ENCODE data around the gene GNG13. TPM values are rescaled to one million over a fixed set of nuclear protein-coding genes. Genes with fewer than 3 reads are reported as not detected.

GNG13 gene
- total RNA-seq, 1 donor = not detected

DNA sequence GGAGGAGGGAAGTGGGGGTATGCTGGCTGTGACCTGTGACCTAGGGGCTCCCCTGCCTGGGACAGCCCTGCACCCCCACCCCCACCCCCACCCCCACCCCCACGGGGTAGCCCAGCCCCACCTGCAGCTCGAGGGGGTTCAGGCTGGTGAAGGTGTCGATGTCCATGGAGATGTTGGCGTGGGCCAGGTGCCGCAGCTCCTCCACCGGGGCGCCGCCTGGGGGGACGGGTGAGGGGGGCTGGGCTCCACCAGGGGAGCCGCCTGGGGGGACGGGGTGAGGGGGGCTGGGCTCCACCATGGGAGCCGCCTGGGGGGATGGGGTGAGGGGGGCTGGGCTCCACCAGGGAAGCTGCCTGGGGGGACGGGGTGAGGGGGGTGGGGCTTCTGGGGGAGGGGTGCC, 30.1 kb downstream of the GNG13 start:
- Histone ChIP-seq H3K27me3 (ENCODE audit: insufficient read depth, low read length) (no peaks in the 10 kb centered on the region), H3K4me1 (ENCODE audit: insufficient read depth, low read length) (no peaks in the 10 kb centered on the region), H3K9me3 (ENCODE audit: low read depth, low read length) (no peaks in the 10 kb centered on the region), H3K4me3 (ENCODE audit: low read length) (no peak overlapping the region)

DNA sequence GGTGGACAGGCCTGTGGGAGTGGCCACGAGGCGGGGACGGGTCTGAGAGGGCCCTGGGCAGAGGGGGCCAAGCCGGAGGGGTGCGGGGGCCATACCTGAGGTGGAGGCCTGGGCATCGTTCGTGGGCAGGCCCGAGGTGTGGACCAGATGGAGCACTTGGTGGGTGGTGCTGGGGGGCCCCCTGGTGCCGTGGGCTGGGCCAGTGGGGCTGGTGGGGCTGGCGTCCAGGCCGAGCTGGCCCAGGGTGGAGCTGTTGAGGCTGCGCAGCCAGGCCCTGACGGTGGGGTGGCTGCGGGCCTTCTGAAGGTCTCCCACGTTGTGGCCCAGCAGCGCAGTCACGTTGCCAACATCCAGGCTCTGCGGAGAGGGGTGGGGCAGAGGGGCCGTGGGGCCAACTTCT, 30.6 kb downstream of the GNG13 start:
- H3K27me3 ChIP-seq (ENCODE audit: insufficient read depth, low read length) = no peaks in the 10 kb centered on the region
- H3K4me1 ChIP-seq (ENCODE audit: insufficient read depth, low read length) = no peaks in the 10 kb centered on the region
- H3K9me3 ChIP-seq (ENCODE audit: low read depth, low read length) = no peaks in the 10 kb centered on the region
- no peak overlapping the region for H3K4me3 ChIP-seq (ENCODE audit: low read length)

DNA sequence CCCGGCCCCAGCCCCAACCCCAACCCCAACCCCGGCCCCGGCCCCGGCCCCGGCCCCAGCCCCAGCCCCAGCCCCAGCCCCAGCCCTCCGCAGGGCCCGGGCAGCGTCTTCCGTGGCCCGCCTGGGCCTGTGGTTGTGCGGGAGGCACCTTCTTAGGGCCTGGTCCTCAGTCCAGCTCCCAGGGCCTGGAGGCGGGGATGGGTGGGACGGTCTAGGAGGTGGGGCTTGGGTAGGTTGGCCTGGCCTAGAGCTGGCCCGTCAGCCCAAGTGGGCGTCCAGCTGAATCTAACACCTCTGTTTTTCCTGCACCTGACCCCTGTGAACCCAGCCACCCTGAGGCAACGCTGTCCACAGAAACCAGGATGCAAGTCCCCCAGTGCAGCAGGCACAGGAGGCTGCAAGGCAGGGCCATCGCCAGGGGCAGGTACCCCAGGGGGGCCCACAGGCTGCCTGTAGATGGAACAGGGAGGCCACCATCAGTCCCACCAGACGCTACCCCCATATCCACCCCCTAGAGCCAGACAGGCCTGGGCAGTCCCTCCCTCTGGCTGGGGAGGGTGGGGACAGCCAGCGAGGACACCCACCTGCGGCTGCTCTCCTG, 31.2 kb downstream of the GNG13 start:
- Histone ChIP-seq H3K4me1 (ENCODE audit: insufficient read depth, low read length) (no peaks in the 10 kb centered on the region), H3K9me3 (ENCODE audit: low read depth, low read length) (no peaks in the 10 kb centered on the region), H3K4me3 (ENCODE audit: low read length) (no peak overlapping the region), H3K27me3 (ENCODE audit: insufficient read depth, low read length) (no peaks in the 10 kb centered on the region)

DNA sequence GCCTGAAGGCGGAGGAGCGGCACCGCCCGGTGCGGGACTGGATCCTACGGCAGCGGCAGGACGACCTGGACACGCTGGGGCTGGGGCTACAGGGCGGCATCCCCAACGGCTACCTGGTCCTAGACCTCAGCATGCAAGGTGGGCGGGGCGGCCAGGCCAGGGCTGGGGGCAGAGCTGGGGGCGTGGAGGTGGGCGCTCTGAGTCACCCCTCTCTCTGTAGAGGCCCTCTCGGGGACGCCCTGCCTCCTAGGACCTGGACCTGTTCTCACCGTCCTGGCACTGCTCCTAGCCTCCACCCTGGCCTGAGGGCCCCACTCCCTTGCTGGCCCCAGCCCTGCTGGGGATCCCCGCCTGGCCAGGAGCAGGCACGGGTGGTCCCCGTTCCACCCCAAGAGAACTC, 32.1 kb downstream of the GNG13 start:
- H3K9me3 ChIP-seq (ENCODE audit: low read depth, low read length) = no peaks in the 10 kb centered on the region
- H3K27me3 ChIP-seq (ENCODE audit: insufficient read depth, low read length) = no peaks in the 10 kb centered on the region
- no peaks in the 10 kb centered on the region for H3K4me1 ChIP-seq (ENCODE audit: insufficient read depth, low read length)
- no peak overlapping the region for H3K4me3 ChIP-seq (ENCODE audit: low read length)

DNA sequence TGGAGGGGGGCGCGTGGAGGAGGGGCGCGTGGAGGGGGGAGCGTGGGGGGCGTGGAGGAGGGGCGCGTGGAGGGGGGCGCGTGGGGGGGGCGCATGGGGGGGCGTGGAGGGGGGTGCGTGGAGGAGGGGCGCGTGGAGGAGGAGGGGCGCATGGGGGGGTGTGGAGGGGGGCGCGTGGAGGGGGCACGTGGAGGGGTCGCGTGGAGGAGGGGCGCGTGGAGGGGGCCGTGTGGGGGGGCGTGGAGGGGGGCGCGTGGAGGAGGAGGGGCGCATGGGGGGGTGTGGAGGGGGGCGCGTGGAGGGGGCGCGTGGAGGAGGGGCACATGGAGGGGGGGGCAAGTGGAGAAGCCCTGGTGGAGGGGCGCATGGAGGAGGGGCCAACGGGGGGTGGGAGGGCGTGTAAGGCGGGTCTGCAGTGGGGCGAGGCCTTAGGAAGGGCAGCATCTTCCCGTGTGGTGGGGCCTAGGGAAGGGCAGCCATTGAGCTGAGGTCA, 32.7 kb downstream of the GNG13 start:
- no peaks in the 10 kb centered on the region for H3K9me3 ChIP-seq (ENCODE audit: low read depth, low read length)
- H3K4me1 ChIP-seq (ENCODE audit: insufficient read depth, low read length) = no peaks in the 10 kb centered on the region
- H3K27me3 ChIP-seq (ENCODE audit: insufficient read depth, low read length) = no peaks in the 10 kb centered on the region
- H3K4me3 ChIP-seq (ENCODE audit: low read length) = no peak overlapping the region

DNA sequence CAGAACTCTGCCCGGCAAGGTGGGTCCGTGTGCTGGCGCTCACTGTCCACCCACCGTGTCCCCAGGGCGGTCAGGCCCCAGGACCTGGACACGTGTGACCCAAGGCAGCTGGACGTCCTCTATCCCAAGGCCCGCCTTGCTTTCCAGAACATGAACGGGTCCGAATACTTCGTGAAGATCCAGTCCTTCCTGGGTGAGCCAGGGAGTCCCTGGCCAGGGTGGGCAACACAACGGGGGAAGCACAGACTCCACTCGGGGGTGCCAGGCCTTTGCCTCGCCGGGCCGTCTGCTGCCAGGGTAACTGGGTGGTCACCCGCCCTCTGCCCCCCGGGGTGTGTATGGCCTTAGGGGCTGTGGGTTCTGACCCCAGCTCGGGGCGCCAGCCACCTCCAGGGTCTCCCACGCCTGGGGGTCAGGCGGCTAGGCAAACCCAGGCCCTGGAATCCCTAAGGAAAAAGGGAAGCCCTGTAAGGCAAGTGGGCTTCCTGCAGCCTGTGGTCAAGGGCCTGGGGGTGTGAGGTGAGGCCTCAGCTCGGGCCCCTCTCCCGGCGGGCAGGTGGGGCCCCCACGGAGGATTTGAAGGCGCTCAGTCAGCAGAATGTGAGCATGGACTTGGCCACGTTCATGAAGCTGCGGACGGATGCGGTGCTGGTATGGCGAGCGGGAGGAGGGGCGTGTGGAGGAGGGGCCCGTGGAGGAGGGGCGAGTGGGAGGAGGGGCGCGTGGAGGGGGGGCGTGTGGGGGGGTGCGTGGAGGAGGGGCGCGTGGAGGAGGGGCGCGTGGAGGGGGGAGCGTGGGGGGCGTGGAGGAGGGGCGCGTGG, 33.5 kb downstream of the GNG13 start:
- H3K27me3 ChIP-seq (ENCODE audit: insufficient read depth, low read length) = no peaks in the 10 kb centered on the region
- no peaks in the 10 kb centered on the region for H3K4me1 ChIP-seq (ENCODE audit: insufficient read depth, low read length)
- H3K9me3 ChIP-seq (ENCODE audit: low read depth, low read length) = no peaks in the 10 kb centered on the region
- no peak overlapping the region for H3K4me3 ChIP-seq (ENCODE audit: low read length)

DNA sequence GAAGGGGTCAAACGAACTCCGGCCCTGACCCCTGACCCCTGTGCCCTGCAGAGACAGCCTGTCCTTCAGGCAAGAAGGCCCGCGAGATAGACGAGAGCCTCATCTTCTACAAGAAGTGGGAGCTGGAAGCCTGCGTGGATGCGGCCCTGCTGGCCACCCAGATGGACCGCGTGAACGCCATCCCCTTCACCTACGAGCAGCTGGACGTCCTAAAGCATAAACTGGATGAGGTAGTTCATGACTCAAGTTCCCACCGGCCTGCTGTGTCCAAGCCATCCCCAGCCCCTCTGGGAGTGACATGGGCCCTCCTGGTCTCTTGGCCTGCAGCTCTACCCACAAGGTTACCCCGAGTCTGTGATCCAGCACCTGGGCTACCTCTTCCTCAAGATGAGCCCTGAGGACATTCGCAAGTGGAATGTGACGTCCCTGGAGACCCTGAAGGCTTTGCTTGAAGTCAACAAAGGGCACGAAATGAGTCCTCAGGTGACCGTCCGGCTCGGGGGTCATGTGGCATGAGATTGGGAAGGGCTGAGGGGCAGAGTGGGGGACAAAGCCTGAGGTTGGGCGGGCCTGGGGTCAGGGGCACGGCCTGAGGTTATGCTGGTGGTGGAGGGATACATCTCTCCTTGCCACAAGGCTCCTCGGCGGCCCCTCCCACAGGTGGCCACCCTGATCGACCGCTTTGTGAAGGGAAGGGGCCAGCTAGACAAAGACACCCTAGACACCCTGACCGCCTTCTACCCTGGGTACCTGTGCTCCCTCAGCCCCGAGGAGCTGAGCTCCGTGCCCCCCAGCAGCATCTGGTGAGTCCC, 34.3 kb downstream of the GNG13 start:
- no peaks in the 10 kb centered on the region for H3K27me3 ChIP-seq (ENCODE audit: insufficient read depth, low read length)

DNA sequence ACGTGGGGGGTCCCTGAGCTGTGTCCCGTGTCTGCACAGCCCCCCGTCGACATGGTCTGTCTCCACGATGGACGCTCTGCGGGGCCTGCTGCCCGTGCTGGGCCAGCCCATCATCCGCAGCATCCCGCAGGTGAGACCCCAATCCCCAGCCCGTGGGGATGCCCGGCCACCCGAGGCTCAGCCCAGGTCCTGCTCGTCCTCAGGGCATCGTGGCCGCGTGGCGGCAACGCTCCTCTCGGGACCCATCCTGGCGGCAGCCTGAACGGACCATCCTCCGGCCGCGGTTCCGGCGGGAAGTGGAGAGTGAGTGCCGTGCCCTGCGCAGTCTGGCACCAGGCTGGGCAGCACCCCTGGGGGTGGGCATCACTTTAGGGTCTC, 35.1 kb downstream of the GNG13 start:
- Histone ChIP-seq H3K27me3 (ENCODE audit: insufficient read depth, low read length) (no peaks in the 10 kb centered on the region), H3K4me1 (ENCODE audit: insufficient read depth, low read length) (no peaks in the 10 kb centered on the region), H3K4me3 (ENCODE audit: low read length) (no peak overlapping the region), H3K9me3 (ENCODE audit: low read depth, low read length) (no peaks in the 10 kb centered on the region)

More for the DNA sequence above, 34.3 kb downstream of the GNG13 start:
- no peaks in the 10 kb centered on the region for H3K9me3 ChIP-seq (ENCODE audit: low read depth, low read length)
- no peaks in the 10 kb centered on the region for H3K4me1 ChIP-seq (ENCODE audit: insufficient read depth, low read length)
- H3K4me3 ChIP-seq (ENCODE audit: low read length) = no peak overlapping the region

DNA sequence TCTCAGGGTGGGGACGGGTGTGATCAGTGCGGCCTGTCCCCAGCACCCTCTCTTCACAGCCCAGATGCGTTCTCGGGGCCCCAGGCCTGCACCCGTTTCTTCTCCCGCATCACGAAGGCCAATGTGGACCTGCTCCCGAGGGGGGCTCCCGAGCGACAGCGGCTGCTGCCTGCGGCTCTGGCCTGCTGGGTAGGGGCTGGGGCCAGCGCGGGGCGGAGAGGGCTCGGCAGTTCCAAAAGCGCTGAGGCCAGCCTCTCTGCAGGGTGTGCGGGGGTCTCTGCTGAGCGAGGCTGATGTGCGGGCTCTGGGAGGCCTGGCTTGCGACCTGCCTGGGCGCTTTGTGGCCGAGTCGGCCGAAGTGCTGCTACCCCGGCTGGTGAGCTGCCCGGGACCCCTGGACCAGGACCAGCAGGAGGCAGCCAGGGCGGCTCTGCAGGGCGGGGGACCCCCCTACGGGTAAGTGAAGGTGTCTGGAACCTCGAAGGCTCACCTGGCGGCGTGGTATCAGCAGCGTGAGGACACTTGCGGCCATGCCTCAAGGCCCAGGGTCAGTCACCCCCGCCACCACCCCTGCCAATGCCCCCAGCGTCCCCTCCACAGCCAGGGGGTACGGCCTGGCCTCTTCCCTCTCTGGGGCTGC, 35.6 kb downstream of the GNG13 start:
- no peaks in the 10 kb centered on the region for H3K4me1 ChIP-seq (ENCODE audit: insufficient read depth, low read length)
- no peaks in the 10 kb centered on the region for H3K27me3 ChIP-seq (ENCODE audit: insufficient read depth, low read length)
- no peaks in the 10 kb centered on the region for H3K9me3 ChIP-seq (ENCODE audit: low read depth, low read length)
- H3K4me3 ChIP-seq (ENCODE audit: low read length) = no peak overlapping the region

DNA sequence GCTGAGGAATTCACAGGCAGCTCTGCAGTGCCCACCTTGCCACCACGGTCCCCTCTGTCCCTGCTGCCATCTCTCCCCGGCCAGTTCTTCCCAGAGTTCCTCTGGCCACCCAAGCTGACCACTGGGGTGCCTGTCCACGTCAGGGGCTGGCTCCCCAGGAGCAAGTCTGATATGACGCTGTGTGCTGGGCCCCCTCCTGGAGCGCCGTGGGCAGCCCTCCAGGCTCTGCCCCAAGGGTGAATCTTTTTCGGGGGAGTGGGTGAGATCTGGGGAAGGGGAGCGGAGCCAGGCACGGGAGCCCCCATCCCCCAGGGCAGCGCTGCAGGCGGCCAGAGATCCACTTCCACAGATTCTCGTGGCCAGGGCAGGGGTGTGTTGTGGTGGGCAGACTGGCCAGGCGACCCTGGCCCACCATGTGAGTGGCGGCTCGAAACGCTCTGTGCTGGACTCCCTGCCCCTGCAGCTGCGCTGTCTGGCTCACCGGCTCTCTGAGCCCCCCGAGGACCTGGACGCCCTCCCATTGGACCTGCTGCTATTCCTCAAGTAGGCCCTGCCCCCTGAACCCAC, 36.3 kb downstream of the GNG13 start:
- H3K9me3 ChIP-seq (ENCODE audit: low read depth, low read length) = no peaks in the 10 kb centered on the region
- no peaks in the 10 kb centered on the region for H3K4me1 ChIP-seq (ENCODE audit: insufficient read depth, low read length)
- H3K27me3 ChIP-seq (ENCODE audit: insufficient read depth, low read length) = no peaks in the 10 kb centered on the region
- no peak overlapping the region for H3K4me3 ChIP-seq (ENCODE audit: low read length)

DNA sequence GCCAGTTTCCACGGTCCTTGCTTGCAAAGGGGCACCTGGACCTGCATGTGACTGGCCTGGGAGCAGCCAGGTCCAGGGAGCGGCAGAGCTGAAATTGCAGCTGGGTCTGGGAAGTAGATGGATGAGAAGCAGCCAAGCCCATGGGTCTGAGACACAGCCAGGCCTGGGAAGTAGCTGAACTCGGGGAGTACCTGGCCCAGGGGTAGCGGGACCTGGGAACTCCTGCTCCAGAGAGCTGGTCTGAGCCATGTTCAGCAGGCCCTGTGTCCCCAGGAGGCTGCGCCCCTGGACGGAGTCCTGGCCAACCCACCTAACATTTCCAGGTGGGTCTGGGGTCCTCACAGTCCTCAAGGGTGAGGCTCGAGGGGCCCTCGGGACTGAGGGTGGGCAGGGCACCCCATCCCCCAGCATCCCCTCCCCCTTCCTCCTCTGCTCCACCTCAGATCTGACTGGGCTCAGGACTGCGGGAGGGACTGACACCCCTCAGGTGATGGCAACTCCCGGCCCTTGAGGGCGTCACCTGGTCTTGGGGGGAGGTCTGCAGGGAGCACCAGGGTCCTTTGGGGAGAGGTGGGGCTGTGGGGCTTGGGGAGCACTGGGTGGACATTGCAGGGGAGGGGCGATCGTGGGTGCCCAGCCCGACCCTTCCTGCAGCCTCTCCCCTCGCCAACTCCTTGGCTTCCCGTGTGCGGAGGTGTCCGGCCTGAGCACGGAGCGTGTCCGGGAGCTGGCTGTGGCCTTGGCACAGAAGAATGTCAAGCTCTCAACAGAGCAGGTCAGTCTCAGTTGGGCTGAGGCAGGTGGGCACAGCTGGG, 37.0 kb downstream of the GNG13 start:
- H3K4me3 ChIP-seq (ENCODE audit: low read length) = no peak overlapping the region
- no peaks in the 10 kb centered on the region for H3K4me1 ChIP-seq (ENCODE audit: insufficient read depth, low read length)
- H3K9me3 ChIP-seq (ENCODE audit: low read depth, low read length) = no peaks in the 10 kb centered on the region
- H3K27me3 ChIP-seq (ENCODE audit: insufficient read depth, low read length) = no peaks in the 10 kb centered on the region

DNA sequence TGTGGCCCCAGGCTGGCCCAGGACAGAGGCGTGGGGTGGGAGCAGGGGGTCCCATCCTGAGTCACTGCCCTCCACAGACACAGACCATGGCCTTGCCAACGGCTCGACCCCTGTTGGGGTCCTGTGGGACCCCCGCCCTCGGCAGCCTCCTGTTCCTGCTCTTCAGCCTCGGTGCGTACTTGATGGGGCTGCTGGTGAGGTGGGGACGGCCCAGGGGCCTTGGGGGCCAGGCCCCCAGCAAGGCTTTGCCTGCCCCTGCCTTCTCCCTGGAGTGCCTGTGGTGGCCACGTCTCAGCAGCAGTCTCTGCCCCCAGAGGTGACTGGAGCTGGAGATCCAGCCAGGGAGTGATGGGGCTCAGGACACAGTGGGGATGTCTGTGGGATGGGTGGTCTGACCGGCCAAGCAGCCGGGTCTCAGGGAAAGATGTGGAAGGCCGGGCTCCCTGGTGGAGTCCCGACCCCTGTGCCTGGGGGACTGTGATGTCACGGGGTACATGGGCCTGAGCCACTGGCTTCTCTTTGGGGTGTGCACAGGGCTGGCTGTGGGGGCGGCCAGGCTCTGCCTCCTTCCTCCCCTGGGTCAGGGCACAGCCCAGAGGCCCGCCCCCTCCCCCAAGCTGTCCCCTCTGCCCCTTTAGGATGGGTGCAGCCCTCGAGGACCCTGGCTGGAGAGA, 37.8 kb downstream of the GNG13 start:
- no peaks in the 10 kb centered on the region for H3K27me3 ChIP-seq (ENCODE audit: insufficient read depth, low read length)
- H3K9me3 ChIP-seq (ENCODE audit: low read depth, low read length) = no peaks in the 10 kb centered on the region
- peaks cover 4% of the 10 kb centered on the region for H3K4me1 ChIP-seq (ENCODE audit: insufficient read depth, low read length)
- H3K4me3 ChIP-seq (ENCODE audit: low read length) = no peak overlapping the region

DNA sequence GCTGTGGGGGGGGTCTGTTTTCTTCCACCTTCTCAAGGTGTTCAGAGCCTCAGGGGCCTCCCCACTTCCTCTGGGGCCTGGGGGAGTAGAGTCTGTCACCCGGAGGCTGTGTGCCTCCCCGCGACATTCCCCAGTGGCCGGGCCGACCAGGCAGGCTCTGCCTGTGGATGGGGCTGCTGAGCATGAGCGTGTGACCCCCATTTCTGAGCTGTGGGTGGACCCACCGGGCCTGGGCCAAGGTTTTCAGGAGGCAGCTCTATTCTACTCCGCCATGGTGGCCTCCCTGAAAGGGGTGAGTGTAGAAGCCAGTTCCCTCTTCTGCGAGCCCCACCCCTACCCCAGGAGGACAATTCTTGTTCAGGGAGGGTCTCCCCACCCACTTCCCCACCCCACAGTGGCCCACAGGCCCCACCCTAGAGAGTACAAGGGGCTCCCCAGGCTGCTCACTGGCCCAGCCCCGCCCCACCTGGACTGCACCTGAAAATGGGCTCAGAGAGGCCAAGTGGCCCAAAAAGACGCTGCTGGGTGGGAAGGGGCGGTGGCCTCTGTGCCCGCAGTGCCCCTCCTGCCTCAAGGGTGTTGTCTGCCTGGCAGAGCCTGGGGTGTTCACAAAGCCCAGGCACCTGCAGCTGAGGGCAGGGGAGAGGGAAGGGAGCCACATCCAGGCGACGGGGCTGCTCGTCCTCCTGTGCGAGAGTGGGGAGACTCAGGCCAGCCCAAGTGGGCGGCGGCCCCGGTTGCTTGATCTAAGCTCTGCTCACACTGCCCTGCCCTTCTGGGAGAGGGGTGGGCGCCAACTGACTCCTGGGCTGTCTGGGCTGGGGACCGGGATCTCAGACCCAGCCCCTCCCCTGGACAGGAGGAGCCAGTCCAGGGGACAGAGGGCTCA, 38.7 kb downstream of the GNG13 start:
- Histone ChIP-seq H3K4me3 (ENCODE audit: low read length) (no peak overlapping the region), H3K9me3 (ENCODE audit: low read depth, low read length) (no peaks in the 10 kb centered on the region), H3K27me3 (ENCODE audit: insufficient read depth, low read length) (no peaks in the 10 kb centered on the region), H3K4me1 (ENCODE audit: insufficient read depth, low read length) (peaks cover 8% of the 10 kb centered on the region)

Measured in mononuclear cell (primary cell).